NCI-H1436 treated with DMSO at 0.1 percent for 48 hours (cell line): ENCODE data around the gene FBXO41.

Experiments used
- DNase-seq: peaks from one replicate; lab custom pipeline; 2025; lab: John Stamatoyannopoulos, UW

FBXO41 gene

DNA sequence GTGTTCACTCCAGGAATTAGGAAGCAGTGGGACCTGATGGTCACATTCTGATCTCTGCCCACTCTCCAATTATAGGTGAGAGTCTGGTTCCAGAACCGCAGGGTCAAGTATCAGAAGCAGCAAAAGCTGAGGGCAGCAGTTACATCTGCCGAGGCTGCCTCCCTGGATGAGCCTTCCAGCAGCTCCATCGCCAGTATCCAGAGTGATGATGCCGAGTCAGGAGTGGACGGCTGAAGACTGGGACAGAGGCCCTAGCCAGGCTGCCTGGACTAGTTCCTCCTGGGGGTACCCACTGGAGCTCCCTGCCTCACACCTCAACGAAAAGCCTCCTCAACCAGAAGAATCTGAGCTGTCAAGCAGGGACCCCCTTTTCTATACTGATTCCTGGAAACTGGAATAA is 73.6 kb downstream of the FBXO41 start:
- no peak for DNase-seq

GRCh38 chr2:73210019-73210418 is 74.3 kb downstream of the FBXO41 start:
- DNase-seq: no peak

DNA sequence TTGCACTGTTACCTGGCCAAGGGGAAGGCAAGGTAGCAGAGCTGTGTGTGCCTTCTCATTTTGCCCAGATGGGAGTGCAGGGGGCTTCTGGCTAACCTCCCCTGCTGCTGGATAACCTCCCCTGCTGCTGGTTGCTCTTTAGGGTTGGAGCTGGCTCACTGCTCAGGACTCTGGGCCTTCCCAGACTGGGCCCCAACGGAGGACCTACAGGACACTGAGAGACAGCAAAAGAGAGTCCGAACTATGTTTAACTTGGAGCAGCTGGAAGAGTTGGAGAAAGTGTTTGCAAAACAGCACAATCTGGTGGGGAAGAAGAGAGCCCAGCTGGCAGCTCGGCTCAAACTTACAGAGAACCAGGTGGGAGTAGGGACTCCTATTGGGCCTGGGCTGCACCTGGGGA is 76.0 kb downstream of the FBXO41 start:
- DNase-seq: no peak

DNA sequence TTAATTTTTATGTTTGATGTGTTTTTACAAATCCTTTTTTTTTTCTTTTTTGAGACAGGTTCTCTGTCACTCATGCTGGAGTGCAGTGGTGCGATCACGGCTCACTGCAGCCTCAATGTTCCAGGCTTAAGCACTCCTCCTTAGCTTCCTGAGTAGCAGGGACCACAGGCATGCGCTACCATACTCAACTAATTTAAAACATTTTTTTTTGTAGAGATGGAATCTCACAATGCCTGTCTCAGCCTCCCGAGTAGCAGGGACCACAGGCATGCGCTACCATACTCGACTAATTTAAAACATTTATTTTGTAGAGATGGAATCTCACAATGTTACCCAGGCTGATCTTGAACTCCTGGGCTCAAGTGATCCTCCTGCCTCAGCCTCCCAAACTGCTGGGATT is 78.7 kb downstream of the FBXO41 start:
- no peak for DNase-seq
